Stimulated activated CD4-positive, alpha-beta T cell treated with anti-CD3 and anti-CD28 coated beads, Interleukin-15, amount 100 ng/mL, for 24 hours (primary cell): ENCODE measurements around the gene PIAS4.

Experiments used
- DNase-seq: peaks from one replicate; pipeline ENCODE4 v3.0.0-alpha.2; 2020

PIAS4 gene

DNA sequence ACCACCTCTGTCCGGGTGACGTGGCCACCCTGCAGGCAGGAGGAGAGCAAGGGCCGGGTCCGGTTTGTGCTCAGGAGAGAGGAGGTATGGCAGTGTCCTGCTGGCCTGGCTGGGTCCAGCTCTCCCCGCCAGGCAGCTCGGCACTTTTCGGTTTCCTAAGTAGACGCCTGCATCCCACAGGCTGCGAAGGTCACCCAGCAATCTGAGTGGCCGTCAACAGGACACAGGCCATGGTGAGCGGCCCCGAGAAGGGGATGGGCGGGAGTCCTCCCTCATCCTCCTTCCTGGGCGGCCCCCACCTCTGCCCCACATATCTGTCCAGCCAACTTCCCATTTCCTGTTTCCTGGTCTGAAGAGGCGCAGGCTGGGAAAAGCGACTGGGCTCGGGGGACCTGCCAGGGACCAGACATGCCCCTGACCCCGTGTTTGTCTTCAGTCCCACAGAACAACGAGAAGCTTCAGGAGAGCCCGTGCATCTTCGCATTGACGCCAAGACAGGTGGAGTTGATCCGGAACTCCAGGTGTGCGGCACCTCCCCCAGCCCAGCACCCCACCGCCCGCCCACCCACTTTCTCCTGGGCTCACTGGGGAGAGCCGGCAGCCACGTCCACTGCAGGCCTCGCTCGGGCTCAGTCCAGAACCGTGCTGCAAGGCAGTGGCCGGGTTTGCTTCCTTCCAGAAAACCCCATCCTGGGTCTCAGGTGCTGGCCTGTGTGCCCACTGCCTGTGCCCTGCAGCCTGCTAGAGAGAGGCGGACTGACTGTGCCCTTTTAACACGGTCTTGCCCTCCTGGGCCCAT is 16.3 kb downstream of the PIAS4 start:
- no peak for DNase-seq

DNA sequence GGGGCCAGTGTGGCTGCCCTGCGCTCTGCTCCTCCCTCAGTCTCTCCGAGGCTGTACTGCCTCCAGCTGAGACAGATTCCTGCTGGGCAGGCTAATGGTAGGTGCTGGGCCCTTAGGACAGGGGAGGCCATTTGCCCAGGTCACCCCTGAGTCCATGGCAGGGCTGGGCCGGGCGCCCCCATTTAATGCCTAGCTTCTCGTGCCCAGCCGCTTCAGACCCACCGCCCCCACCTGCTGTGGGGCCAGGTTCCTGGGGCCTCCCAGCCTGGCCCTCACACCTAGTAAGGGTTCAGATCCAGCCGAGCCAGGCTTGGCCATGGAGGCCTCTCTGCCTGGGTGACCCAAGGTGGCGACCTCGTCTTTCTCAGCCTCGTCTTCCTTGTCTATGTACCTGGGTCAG is 17.8 kb downstream of the PIAS4 start:
- DNase-seq = no peak

DNA sequence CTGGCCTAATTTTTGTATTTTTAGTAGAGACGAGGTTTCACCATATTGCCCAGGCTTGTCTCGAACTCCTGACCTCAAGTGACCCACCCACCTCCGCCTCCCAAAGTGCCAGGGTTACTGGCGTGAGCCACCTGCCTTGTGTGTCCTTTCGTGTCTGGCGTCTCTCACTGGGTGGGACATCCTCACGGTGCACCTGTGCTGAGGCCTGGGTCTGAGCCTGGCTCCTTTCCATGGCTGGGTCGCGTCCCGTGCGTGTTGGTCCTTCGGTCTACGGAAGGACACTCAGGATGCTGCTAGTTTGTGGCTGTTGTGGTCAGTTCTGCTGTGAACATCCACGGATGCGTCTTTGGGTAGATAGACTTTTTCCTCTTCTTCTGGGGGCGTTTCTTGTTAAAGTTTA is 19.6 kb downstream of the PIAS4 start:
- no peak for DNase-seq

DNA sequence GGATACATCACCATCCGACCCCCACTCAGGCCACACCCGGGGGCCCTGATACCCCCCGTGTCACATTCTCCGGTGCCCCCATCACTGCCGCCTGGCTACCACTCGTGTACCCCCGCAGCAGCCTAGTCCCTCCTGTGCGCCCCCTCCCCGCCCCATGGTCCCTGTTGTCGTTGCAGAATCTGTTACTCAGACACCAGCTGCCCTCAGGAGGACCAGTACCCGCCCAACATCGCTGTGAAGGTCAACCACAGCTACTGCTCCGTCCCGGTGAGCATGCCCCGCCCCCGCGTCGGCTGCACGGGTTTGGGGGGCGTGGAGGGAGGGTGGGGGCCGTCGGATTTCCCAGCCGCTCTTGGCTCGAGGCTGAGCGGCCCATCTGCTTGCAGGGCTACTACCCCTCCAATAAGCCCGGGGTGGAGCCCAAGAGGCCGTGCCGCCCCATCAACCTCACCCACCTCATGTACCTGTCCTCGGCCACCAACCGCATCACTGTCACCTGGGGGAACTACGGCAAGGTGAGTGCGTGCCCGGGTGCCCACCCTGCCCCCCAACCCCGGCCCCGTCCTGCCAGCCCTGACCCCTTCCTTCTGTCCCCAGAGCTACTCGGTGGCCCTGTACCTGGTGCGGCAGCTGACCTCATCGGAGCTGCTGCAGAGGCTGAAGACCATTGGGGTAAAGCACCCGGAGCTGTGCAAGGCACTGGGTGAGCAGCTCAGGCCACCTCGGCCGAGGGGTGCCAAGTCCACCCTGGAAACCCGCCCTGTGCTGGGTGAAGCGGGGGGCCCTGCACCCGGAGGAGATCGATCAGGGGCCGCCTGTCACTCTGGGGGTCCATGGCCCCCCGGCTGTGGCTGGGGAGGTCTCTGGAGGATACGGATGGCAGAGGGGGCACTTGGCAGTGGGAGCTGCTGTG is 21.1 kb downstream of the PIAS4 start:
- DNase-seq = no peak

DNA sequence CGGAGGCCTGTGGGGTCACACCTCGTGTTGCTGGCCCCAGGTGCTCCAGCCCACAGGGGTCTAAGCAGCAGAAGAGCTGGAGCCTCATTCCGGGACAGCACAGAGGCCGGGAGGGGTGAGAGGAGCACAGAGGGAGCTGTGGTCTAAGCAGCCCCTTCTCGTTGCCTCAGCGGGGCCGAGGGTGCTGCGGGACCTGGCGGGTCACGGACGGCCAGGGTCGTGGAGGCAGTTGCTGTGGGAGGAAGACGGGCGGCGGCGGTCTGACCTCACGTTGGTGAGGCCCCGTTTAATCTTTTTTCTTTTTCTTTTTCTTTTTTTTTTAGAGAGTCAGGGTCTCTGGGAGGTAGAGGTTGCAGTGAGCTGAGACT is 21.7 kb downstream of the PIAS4 start:
- DNase-seq = no peak

DNA sequence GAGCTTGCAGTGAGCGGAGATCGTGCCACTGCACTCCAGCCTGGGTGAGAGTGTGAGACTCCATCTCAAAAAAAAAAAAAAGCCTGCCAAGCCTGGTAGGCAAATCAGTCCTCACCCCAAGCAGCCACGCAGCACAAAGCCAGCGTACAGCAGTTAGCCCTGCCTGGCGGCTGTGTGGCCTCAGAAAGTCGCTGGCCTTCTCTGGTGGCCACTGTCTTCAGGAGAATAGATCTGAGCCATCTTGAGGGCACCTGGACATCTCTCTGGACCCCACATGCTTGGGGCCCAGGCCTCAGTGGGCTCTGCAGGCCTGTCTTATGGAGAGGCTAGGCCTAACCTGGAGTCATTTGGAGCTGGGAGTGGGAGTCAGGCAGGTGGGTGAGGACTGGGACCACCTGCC is 23.0 kb downstream of the PIAS4 start:
- DNase-seq = no peak

DNA sequence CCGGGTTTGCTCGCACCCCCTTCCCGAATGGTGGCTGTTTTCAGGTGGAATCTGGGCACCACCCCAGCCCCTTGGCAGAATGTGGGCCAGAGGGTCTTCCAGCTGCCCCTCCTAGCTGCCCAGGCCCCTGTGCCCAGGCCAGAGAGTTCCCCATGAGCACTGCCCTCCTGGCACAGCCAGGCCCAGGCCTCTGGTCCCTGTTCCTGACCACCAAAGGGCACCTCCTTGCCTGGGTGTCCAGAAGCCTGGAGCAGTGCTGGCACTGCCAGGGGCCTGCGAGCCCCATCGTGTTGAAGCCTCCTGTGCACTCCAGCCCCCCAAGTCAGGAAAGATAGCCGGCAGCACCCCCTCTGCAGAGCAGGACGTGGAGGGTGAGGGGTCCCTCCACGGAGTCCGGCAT is 23.4 kb downstream of the PIAS4 start:
- no peak for DNase-seq

DNA sequence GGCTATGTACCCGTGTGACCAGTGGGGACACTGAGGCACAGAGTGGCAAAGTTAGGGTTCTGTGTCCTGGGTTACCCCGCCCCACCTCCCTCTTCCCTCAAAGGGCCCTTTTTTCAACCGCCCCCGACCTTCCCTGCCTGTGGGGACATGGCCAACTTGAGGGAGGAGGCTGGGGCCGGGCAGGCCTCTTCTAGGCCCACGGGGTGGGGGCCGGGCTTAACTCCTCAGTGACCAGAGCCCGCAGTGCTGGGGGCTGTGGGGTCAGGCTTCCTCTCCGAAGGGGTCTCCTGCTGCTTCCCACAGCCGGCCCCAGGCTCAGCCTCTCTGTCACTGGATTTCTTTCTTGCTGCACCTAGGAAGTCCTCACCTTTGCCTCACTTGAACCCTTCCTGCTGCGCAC is 23.9 kb downstream of the PIAS4 start:
- no peak for DNase-seq

DNA sequence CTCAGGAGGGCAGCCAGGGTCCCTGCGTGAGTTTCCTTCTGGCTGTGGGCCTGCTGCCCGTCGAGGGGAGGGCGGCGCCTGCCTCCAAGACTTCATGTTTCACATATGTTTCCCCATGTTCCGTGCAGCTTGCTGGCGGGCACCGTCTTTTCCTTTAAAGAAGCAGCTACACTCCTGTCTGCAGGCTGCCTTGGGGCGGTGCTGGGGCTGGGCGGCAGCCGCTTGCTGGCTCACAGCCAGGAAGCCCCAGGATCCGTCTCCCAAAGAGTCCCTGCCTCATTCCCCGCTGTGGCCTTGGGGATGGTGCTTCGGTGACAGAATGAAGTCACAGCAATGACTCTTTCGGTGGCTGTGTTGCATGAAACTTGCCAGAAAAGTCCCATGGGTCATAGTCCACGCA is 24.9 kb downstream of the PIAS4 start:
- DNase-seq = no peak

DNA sequence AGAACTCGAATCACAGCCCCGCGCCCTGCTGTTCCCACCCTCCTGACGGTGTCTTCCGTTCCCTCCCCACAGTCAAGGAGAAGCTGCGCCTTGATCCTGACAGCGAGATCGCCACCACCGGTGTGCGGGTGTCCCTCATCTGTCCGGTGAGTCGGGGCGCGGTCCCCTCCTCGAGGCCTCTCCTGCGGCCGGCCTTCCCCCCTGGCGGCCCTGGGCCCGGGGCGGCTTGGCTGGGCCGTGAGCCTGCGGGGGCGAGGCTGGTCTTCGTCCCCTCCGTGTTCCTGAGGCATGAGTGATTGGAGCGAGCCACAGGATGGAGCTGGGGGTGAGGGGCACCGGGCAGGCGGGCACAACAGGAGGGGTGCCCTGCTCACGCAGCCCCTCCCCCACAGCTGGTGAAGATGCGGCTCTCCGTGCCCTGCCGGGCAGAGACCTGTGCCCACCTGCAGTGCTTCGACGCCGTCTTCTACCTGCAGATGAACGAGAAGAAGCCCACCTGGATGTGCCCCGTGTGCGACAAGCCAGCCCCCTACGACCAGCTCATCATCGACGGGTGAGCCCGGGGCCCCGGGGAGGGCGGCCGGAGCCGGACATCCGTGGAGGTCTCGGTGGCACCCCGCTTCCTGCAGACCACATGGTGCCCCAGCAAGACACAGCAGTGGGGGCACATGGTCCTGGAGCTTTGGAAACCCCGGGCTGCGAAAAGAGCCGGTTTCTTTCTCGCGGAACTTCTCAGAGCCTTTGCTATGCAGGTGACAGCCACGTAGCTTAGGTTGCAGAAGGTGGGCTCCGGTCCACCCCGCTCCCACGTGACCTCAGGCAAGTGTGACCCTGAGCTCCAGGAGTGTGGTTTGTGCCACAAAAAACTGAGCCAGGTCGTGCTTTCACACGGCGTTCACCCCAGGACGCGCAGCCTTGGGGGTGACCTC is 25.8 kb downstream of the PIAS4 start:
- no peak for DNase-seq

DNA sequence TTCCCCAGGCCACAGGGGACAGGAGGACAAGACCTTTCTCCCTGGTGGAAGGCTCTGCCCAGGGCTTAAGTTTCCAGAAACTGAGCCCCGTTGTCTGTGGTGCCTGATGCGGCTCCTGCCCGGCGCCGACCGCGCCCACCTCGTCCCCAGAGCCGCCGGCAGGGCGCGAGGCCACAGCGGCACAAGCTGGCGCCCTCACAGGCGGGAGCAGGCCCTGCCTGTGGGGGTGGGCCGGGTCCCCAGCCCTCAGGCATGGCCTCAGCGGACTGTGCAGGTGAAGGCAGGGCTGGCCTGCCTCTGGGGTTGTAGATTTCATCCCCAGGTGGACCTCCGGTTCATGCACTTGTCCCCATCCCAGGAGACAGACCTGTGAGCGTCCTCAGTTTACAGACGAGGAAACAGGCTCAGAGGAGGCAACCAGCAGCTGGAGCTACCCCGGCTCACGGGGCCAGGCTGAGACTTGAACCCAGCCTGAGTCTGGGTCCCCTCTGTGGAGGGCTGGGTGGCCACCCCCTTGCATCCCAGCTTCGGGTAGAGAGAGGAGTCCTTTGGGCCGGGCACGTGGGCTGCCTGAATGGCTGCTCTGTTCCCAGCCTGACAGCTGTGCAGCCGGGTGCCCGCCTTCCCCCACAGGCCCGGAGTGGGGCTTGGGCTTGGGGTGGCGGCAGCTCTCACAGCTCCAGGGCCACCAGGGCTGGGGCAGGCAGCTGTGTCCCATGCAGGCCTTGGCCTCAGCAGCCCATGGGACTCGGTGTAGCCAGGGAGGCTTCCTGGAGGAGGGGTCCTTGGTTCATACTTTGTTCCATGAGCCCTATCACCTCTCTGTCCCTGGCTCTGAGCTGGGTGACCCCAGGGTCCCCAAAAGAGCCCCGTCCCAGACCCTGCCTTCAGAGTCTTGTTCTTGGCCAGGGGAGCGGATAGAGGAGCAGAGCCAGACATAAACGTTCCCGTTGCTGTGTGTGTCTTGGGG is 26.8 kb downstream of the PIAS4 start:
- DNase-seq = no peak

DNA sequence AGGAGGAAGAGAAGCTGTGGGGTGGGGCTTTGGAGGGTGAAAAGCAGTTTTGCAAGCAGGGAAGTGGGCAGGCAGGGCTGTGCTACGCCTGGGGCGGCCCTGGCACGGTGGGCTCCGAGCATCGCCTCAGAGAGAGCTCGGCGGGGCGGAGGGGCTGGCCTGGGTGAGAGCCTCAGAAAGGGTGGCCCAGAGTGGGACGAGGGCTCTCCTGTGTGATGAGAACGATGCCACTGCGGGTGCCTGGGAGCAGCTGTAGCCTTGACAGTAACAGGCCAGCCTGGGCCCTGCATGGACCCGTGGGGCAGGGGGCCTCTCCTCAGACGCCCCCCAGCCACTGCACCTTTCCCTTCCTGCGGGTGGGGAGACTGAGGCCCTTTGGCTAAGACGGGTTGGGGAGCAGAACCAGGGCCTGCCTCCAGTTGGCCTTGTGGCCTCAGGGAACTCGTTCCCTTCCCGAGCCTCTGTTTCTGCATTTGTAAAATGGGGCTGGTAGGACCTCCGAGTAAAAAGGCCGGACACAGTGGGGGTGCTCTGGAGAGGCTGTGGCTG is 27.6 kb downstream of the PIAS4 start:
- DNase-seq = no peak

DNA sequence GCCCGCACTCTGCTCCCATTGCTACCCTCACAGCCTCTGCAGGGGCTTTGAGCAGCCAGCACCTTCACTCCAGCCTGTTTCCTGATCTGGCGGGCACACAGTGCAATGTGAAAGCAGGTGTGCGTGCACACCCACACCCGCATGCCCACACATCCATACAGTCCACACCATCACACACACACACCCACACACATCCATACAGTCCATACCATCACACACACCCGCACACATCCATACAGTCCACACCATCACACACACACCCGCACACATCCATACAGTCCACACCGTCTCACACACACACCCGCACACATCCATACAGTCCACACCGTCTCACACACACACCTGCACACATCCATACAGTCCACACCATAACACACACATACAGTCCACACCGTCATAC is 28.0 kb downstream of the PIAS4 start:
- no peak for DNase-seq

DNA sequence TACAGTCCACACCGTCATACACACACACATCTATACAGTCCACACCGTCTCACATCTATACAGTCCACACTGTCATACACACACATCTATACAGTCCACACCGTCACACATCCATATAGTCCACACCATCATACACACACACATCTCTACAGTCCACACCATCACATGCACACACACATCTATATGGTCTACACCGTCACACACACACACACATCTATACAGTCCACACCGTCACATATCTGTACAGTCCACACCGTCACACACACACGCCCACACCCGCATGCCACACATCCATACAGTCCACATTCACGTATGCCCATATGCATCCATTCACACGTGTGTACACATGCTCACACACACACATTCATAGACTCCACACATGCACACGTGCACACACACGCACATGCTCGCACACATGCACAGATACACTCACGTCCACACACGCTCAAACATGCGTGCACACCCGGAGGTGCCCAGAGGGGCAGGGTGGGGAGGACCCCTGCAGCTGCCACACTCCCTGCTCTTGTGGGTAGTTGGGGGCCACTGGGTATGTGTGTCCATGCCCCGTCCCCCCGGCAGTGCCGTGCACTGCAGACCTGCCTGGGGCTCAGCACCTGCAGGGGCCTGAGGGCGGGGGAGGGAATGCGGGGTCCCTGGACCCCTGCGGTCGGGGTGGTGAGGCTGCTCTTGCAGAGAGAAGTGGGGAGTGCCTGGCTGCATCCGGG is 29.2 kb downstream of the PIAS4 start:
- DNase-seq = no peak

DNA sequence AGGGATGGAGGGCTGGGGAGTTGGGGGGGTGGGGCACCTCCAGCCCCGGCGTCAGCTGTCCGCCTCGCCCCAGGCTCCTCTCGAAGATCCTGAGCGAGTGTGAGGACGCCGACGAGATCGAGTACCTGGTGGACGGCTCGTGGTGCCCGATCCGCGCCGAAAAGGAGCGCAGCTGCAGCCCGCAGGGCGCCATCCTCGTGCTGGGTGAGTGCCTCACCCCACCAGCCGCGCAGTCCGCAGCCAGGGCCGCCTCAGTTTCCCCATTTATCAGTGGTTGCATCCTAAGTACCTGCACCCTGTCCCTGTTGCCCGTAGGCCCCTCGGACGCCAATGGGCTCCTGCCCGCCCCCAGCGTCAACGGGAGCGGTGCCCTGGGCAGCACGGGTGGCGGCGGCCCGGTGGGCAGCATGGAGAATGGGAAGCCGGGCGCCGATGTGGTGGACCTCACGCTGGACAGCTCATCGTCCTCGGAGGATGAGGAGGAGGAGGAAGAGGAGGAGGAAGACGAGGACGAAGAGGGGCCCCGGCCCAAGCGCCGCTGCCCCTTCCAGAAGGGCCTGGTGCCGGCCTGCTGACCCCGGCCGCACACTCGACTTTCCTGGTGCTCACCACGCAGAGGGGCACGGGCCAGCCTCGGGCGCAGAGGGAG is 29.9 kb downstream of the PIAS4 start:
- no peak for DNase-seq

DNA sequence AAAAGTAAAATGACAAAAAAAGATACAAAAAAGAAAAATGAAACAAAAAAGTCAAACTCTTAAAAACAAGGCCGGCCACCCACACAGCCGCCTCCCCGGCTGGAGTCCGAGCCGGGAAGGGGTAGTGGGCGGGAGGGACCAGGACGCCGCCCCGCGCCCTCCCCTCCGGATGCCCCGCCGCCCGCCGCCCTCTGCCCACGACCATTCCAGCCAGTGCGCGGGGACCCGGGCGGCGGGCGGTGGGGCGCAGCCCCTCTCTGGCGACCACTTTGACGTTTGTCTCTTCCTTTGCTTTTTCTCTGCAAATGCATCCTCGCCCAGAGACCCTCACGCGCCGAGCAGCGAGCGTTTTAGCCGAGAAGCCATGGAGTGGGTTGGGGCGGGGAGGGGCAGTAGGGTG is 30.5 kb downstream of the PIAS4 start:
- DNase-seq = no peak

DNA sequence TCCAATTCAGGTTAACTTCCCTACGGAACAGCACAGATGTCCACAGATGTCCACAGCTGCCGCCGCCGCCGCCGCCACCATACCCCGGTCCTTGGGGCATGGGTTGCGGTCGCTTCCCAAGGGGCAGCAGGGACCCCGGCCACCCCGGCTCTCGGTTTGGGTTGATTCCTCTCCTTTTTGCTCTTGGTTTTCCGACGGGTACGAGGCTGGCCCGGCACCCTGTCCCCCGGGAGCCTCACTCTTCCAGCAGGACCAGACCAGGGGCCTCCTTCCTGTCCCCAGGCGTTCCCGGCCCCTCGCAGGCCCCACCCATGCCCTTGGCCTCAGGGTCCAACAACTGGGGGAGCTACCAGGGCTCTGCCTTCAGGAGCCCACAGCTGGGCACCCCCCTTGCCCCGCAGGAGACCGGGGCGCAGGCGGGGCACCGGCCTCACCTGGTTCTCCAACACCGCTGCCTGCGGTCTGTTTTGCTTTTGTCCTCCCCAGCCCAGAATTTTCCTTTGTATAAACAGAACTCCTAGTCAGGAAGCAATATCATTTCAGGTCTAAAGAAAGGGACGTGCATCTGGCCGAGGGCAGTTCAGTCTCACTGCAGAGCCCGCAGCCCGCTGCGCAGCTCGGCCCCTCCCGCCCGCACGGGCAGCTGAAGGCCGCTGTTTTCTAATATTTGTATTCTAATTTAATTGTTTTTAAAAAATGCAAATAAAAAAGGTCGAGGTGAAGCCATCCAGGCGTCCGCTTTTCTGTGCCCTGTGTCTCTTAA is 31.3 kb downstream of the PIAS4 start:
- no peak for DNase-seq

DNA sequence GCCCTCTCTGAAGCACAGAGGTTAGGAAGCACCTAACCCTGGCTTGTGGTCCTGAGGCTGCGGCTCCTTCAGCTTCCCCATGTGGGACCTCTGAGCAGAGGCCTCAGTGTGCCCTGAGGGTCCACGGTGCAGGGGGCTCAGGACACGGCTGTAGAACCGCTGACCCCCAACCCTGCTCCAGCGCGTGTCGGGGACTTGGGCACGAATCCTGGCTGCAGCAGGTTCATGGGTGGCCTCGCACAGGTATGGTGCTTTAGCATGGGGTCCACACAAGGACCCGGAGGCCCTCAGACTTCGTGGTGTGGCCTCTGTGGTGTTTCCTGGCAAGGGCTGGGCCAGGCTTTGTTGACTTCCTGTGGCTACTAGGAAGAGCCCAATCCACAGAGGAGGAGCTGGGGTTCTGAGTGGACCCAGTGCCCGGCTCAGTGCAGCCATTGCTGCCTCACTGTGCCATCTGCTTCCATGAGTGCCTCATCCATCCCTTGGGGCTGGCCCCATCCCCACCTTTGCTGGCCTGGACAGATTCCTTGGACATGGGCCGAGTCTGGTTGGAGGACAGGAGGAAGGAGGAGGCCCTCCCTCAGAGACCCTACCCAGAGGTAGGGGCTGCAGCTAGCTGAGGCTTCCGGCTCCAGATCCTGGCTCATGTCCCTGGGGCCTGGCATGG is 34.7 kb downstream of the PIAS4 start:
- DNase-seq = no peak

DNA sequence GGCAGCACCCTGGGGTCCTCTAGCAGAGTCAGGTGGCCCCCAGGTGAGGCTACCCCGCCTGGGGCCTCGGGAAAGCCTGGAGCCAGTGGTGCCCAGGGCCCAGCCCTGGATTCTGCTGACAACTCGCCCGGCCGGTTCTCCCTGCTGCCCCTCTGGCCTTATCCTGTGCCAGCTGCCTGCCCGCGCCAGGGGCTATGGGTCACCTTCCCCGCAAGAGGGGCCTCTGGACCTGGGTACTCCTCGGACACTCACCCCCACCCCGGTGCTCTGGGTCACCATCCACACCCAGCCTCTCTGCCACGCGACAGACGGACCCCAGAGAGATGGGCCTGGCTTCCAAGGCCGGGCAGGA is 35.2 kb downstream of the PIAS4 start:
- DNase-seq = no peak
